Fibroblast of mammary gland (primary cell): Measurements from ENCODE around the gene ADCY1.

ENCODE experiments used
- DNase-seq: peaks from one replicate; pipeline ENCODE4 v3.0.0-alpha.2; 2010; ENCODE audit warnings: low read depth
- H3K4me3 ChIP-seq: 2 replicates; pipeline ENCODE4 v1.5.1; 2011; ENCODE audit warnings: low read depth, mild to moderate bottlenecking, low read length, moderate library complexity; ENCODE audit not compliant: control insufficient read depth
- TF ChIP-seq, protein P1 (sequence below): conservative IDR thresholded peaks from 2 replicates; pipeline ENCODE4 v1.5.1; 2011; ENCODE audit warnings: low read depth, low read length, inconsistent platforms; ENCODE audit not compliant: control insufficient read depth, insufficient read depth

The ADCY1 gene

DNA sequence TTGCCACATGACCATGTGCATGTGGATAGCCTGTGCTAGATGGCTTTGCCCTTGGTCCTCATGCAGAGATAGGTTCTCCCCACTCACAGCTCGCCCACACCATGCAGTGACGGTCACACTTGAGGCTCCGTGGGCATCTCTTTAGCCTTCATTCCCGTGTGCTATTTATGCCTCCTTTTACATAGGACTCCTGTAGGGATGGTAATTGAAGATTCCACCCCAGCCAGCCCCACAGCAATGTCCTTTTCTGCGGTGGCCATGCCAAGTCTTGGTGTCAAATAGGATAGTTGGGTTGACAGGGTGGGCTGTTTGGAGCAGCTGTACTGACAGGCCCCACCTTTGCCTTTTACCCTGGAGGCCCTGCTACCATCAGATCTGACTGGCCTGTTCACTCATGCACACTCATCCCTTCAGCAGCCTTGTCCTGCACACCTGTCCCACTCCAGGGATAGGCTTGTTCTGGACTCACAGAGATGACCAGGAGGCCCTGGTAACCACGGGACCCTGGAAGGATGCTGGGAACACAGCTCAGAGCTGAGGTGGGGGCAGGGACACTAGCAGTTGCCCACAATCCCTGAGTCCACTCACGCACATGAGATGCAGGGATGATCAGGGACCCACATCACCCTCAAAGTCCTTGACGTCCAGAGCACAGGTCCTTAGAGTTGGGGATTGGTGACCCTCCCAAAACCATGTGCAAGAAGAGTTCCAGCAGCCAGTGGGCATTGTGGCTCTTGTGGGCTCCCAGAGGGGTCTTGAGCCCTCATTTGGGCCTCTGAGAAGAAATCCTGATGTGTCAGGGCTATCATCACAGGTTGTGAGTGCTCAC, 71.2 kb downstream of the ADCY1 start:
- no peak for DNase-seq
- TF ChIP-seq, protein P1, sequence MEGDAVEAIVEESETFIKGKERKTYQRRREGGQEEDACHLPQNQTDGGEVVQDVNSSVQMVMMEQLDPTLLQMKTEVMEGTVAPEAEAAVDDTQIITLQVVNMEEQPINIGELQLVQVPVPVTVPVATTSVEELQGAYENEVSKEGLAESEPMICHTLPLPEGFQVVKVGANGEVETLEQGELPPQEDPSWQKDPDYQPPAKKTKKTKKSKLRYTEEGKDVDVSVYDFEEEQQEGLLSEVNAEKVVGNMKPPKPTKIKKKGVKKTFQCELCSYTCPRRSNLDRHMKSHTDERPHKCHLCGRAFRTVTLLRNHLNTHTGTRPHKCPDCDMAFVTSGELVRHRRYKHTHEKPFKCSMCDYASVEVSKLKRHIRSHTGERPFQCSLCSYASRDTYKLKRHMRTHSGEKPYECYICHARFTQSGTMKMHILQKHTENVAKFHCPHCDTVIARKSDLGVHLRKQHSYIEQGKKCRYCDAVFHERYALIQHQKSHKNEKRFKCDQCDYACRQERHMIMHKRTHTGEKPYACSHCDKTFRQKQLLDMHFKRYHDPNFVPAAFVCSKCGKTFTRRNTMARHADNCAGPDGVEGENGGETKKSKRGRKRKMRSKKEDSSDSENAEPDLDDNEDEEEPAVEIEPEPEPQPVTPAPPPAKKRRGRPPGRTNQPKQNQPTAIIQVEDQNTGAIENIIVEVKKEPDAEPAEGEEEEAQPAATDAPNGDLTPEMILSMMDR, result no peak
- no peak overlapping the region for H3K4me3 ChIP-seq

DNA sequence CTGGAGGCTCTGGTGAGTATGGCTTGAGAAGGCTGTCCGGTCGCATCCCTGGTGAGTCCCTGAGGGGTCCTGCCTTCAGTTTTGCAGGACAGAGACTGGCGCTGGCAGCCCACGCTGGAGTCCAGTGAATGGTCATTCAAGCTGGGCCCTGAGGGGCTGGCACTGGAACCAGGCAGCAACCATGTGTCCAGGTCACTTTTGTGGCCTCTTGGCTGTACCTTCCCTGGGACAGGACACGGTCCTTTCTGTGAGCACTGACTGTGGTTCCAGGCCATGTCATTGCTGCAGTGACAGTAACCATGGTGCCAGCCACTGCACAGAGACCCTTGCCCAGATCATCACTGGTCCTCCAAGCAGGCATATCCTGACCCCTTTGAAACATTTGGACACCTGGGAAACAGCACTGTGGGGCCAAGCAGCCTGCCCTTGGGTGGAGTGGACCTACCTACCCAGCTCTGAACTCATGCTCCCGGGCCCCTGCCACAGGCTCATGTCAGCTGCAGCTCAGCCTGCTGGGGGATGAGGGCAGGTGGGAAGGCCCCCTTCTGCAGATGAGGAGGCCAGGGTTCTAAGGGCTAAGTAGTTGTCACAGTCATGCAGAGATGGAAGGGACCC, 72.1 kb downstream of the ADCY1 start:
- TF ChIP-seq, protein P1, result no peak
- no peak for DNase-seq
- H3K4me3 ChIP-seq, result no peak overlapping the region

DNA sequence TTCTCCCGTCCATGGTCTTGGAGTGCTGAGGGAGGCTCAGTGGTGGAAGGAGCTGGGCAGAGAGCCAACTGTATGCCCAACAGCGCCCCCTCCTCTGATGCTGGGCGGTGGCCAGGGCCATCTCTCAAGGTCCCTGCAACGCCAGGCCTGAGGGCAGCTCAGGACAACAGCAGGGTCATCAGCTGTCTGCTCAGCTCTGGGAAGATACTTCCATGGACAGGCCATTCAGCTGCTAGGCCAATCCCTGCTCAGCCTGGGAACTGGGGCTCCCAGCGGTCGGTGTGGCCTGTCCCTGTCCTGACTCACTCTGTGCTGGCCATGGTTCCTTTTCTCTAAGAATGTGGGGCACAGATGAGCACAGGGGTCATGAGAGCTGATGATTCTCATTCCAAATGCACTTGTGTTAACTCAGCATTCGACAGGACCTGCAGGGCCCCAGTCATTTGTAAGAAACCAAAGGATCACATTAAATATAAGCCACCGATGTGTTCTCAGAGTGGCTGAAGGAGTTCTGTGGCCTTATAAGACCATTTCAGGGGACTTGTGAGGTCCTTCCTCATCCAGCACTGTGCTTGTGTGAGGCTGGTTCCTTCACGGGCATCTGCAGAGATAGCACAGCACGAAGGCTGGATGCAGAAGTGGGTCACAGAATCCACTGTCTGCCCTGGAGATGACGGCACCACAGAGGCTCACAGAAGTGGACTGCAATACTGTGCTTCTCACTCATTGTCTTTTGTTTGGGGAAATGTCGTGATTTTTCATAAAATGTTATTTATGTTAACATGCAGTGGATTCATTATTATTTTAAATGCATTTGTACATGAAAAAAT, 73.0 kb downstream of the ADCY1 start:
- TF ChIP-seq, protein P1, result no peak

DNA sequence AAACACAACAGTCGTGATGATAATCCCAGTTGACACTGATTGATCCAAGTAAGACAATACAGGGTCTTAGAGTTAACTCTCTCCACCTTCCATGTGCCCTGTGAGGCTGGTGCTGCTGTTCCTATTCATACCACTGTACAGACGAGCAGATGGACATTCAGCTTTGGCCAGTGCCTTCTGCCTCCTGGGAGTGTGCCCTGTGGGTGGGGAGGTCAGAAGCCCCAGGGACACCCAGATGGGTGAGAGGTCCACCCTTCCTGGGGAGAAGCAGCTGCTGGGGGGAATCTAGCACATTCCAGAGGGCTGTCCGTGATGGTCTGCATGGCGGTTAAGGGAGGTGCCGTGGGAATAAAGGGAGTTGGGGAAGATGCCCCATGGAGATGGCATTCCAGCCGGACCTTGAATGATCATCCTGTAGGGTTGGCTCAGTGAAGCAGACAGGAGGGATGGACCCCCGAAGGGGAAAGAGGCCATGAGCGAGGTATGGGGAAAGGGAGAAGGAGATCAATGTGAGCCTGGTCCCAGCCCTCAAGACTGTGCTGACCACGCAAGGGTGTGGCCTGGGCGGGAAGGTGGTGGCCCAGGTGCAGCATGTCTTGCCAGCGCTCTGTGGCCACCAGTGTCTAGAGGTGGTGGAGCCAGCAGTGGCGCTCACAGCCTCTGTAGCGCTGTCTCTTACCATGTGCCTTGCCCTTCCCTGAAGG, 74.0 kb downstream of the ADCY1 start:
- no peak overlapping the region for H3K4me3 ChIP-seq
- no peak for DNase-seq
- TF ChIP-seq, protein P1, result no peak

More for the DNA sequence above, 73.0 kb downstream of the ADCY1 start:
- H3K4me3 ChIP-seq, result no peak overlapping the region
- DNase-seq, result peak; percentile 1

DNA sequence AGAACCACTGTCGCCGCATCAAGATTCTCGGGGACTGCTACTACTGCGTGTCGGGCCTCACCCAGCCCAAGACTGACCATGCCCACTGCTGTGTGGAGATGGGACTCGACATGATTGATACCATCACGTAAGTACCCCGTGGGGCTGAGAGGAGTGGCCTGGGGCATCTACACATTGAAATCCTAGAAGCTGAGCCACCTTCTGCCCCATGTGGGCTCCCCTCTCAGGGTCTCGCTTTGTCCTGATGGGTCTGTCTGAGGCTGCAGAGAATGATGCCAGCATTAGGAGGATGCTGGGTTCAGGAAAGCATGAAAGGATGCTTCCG, 74.5 kb downstream of the ADCY1 start:
- no peak for DNase-seq
- TF ChIP-seq, protein P1, result no peak
- no peak overlapping the region for H3K4me3 ChIP-seq
